Heart left ventricle (tissue), 16 donors: ENCODE data around the gene HAPLN2. TPM values are rescaled to one million over a fixed set of nuclear protein-coding genes. Genes with fewer than 3 reads are reported as not detected.

Experiments
- ATAC-seq, 4 donors: fragments of 200-7000 bp; cut with Tn5 transposase; one replicate each; pipeline ENCODE4 v1.9.1; 2020 to 2022; ENCODE audit warnings: moderate library complexity in 4 of 4, mild to moderate bottlenecking in 3 of 4, moderate number of reproducible peaks in 1 of 4
- DNase-seq, 5 donors: peaks; one replicate each; pipeline ENCODE4 v3.0.0-alpha.2; 2020
- H3K27ac ChIP-seq, 12 donors: fragments of 200-600 bp; sonication (generic) in 4 of 12; one replicate each; pipeline versions ENCODE4 v1.5.0 to v1.8.0; 2016 to 2022; ENCODE audit warnings: mild to moderate bottlenecking in 2 of 12
- H3K27me3 ChIP-seq, 9 donors: fragments of 200-600 bp; sonication (generic) in 2 of 9; one replicate each; pipeline versions ENCODE4 v1.5.1 to v1.8.0; 2016 to 2022; ENCODE audit warnings: mild to moderate bottlenecking in 3 of 9
- H3K36me3 ChIP-seq, 9 donors: fragments of 200-600 bp; sonication (generic) in 2 of 9; one replicate each; pipeline versions ENCODE4 v1.5.0 to v1.8.0; 2018 to 2022; ENCODE audit warnings: mild to moderate bottlenecking in 2 of 9
- H3K4me1 ChIP-seq, 12 donors: fragments of 200-600 bp; sonication (generic) in 4 of 12; one replicate each; pipeline versions ENCODE4 v1.5.0 to v1.8.0; 2016 to 2022; ENCODE audit warnings: mild to moderate bottlenecking in 3 of 12
- H3K4me3 ChIP-seq, 12 donors: fragments of 200-600 bp; sonication (generic) in 4 of 12; one replicate each; pipeline versions ENCODE4 v1.5.0 to v1.8.0; 2017 to 2022; ENCODE audit warnings: mild to moderate bottlenecking in 9 of 12, moderate library complexity in 4 of 12
- H3K9me3 ChIP-seq, 12 donors: fragments of 200-600 bp; sonication (generic) in 4 of 12; one replicate each; pipeline versions ENCODE4 v1.5.0 to v1.8.0; 2016 to 2022; ENCODE audit warnings: mild to moderate bottlenecking in 1 of 12
- POLR2A ChIP-seq, 2 donors: fragments of 450-650 bp; IDR thresholded peaks; one replicate each; pipeline ENCODE4 v1.6.1; 2017; ENCODE audit warnings: antibody characterized with exemption in 2 of 2, mild to moderate bottlenecking in 2 of 2, moderate library complexity in 2 of 2
- WGBS, 4 donors: extraction: QIAGEN DNeasy Blood & Tissue Kit in 2 of 4; methylation state at CpG; one replicate each; pipeline versions ENCODE4 v1.1.5 to v1.1.7; 2013 to 2018; 5-methylcytosine and 5-hydroxymethylcytosine counted together
- intact Hi-C, 10 donors: fragments of 100-400 bp; cut with DNase I; formaldehyde crosslinking; loops; one replicate each; pipeline versions ENCODE4 v1.11.1 to v1.14.2; 2022
- polyA plus RNA-seq, 2 donors: library from polyadenylated mRNA; stranded (reverse); fragments of 200-250 nt; gene quantifications; one replicate each; pipeline ENCODE4 v1.2.3, GENCODE V29; 2013
- total RNA-seq, 9 donors: library from RNA; depleted of rRNA in 2 of 9; stranded (reverse); fragments of >200 nt in 2 of 9; fragmentation: NEBNext Ultra II Directional in 3 of 9; extraction: Animal tissue kit (Norgen Biotek cat#: 25700) in 3 of 9; gene quantifications; one replicate each; pipeline versions ENCODE4 v1.1.0 to v1.2.4, GENCODE V29; 2016 to 2023
- TF ChIP-seq, protein P1 (sequence below), 12 donors: fragments of 200-600 bp; sonication (generic) in 4 of 12; IDR thresholded peaks; one replicate each; pipeline versions ENCODE4 v1.5.0 to v1.8.0; 2018 to 2022; ENCODE audit warnings: antibody characterized with exemption in 12 of 12, mild to moderate bottlenecking in 5 of 12
- donor health status: ischemic (EF 13 %, LVEDD 7.1; RV severe dilation, severe dysfunction).
- donor health status: healthy with polysubstance abuse.
- donor health status: DM: no; HTN: yes; CAD: no.
- donor health status: DM: no; HTN: no; CAD: no.
- donor health status: ischemic (EF 25% LVEDD 6.9; RV normal size, moderate dysfunction).
- donor health status: ischemic (EF 25% LVEDD 5.7; RV mildly dilated, moderate dysfunction).
- donor health status: healthy.
- donor health status: DM: yes; HTN: yes; CAD: no.
- donor health status: ischemic (EF 35%, LVEDD 5.7; RV mildly dilated, moderate dysfunction).
- donor health status: nonischemic (EF 11% LVEDD 7.7; RV severe dilation, severe dysfunction).
- donor health status: DM: yes; HTN: yes; CAD: no.
- donor health status: PGD.
- donor health status: ischemic (EF 29% LVEDD 5.4; RV normal size, mild dysfunction).
- donor health status: nonischemic (EF 23%, LVEDD 6.1; RV moderate dilation, normal function).

Gene HAPLN2
- total and polyA plus RNA-seq, 11 donors: 0.52 to 3.0 (median 1.1) TPM

DNA sequence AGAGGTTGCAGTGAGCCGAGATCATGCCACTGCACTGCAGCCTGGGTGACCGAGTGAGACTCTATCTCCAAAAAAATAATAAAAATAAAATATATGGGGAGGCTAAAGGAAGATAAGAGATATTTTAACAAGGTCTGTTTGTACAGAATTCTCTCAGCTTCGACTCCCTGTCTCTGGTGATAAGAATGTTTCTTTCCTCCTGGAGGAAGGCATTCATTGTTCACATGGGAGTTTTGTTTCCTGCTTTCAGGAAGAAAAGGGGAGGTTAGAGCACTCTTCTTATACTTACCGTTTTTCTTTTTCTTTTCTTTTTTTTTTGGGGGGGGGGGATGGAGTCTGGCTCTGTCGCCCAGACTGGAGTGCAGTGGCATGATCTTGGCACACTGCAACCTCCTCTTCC lies 29.7 kb upstream of the HAPLN2 start:
- 48 to 63% (median 58%) methylated on average over 5 of the region's 5 CpGs for WGBS, 4 donors
- intact Hi-C loops: no loop called here
- Histone ChIP-seq H3K27me3 (no peaks in the 10 kb centered on the region), H3K4me1 (peaks cover 0 to 17% (median 12%) of the 10 kb centered on the region in 12 donors), H3K9me3 (no peaks in the 10 kb centered on the region), H3K27ac (no peak overlapping the region), H3K36me3 (peaks cover 0 to 18% (median 6%) of the 10 kb centered on the region in 9 donors), H3K4me3 (no peak overlapping the region)
- ATAC-seq (no peak), DNase-seq (no peak)
- TF ChIP-seq POLR2A (IDR thresholded peaks at IDR 0.05): no peak
- TF ChIP-seq, protein P1, sequence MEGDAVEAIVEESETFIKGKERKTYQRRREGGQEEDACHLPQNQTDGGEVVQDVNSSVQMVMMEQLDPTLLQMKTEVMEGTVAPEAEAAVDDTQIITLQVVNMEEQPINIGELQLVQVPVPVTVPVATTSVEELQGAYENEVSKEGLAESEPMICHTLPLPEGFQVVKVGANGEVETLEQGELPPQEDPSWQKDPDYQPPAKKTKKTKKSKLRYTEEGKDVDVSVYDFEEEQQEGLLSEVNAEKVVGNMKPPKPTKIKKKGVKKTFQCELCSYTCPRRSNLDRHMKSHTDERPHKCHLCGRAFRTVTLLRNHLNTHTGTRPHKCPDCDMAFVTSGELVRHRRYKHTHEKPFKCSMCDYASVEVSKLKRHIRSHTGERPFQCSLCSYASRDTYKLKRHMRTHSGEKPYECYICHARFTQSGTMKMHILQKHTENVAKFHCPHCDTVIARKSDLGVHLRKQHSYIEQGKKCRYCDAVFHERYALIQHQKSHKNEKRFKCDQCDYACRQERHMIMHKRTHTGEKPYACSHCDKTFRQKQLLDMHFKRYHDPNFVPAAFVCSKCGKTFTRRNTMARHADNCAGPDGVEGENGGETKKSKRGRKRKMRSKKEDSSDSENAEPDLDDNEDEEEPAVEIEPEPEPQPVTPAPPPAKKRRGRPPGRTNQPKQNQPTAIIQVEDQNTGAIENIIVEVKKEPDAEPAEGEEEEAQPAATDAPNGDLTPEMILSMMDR (IDR thresholded peaks at IDR 0.05): no peak

DNA sequence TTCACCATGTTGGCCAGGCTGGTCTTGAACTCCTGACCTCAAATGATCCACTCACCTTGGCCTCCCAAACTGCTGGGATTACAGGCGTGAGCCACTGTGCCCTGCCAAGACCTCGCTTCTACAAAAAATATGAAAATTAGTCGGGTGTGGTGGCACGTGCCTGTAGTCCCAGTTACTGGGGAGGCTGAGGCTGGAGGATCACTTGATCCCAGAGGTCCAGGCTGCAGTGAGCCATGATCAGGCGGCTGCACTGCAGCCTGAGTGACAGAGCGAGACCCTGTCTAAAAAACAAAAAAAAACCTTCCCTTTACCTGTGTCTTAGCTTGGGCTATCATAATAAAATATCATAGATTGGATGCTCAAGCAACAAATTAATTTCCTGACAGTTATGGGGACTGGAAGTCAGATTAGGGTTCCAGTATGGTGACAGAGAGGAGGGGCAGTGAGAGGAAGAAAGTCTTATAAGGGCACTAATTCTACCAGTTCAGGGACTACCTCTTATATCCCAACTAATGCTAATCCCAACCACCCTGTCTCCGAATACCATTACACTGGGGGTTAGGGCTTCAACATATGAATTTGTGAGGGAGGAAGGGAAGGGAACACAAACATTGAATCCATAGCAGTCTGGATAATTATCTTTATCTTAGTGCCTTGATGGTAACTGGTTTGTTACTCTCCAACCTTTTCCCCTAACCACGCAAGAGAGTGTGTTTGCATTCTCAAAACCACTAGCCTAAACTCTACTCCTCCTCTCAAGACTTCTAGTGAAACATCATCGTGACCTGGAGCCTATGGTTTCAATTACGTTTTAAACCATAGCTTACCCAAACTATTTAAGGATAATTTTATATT lies 28.7 kb upstream of the HAPLN2 start:
- Histone ChIP-seq H3K4me1 (peaks cover 0 to 17% (median 12%) of the 10 kb centered on the region in 12 donors), H3K4me3 (peak overlapping the region in 7 of 12 donors; percentile 84 to 95 (median 90)), H3K27me3 (no peaks in the 10 kb centered on the region), H3K36me3 (peaks cover 0 to 28% (median 16%) of the 10 kb centered on the region in 9 donors), H3K9me3 (no peaks in the 10 kb centered on the region), H3K27ac (peak overlapping the region in 8 of 12 donors; percentile 76 to 94 (median 90))
- ATAC-seq: no peak
- no peak for TF ChIP-seq POLR2A (IDR thresholded peaks at IDR 0.05)
- TF ChIP-seq, protein P1 (IDR thresholded peaks at IDR 0.05): no peak
- intact Hi-C loops: loop anchor here in 4 of 10 donors (5.0 kb wide), 4 partner anchors 83 to 133 kb away; partner anchors contain the start of gene MEF2D (in 1 of the 4)
- no peak for DNase-seq
- whole genome bisulfite sequencing, 4 donors: 88 to 92% (median 90%) methylated on average over 10 of the region's 10 CpGs

DNA sequence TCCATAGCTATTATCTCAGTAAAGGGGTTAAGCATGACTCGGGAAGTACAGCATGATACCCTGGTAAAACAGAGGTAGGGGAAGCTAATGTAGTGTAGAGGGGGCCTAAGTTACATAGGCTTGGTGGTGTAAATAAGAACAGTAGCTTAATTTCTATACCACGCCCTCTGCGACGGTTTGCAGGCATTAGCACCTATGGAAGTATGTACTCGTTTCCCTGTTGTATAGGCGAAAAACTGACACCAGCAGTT lies 28.1 kb upstream of the HAPLN2 start:
- H3K9me3 ChIP-seq: no peaks in the 10 kb centered on the region
- no peak for ATAC-seq
- TF ChIP-seq, protein P1 (IDR thresholded peaks at IDR 0.05): no peak
- no peak for TF ChIP-seq POLR2A (IDR thresholded peaks at IDR 0.05)
- peaks cover 0 to 32% (median 22%) of the 10 kb centered on the region in 9 donors for H3K36me3 ChIP-seq
- H3K4me3 ChIP-seq: peak overlapping the region; percentile 75 to 97 (median 89)
- 22 to 43% (median 28%) methylated on average over 6 of the region's 6 CpGs for WGBS, 4 donors
- no peaks in the 10 kb centered on the region for H3K27me3 ChIP-seq
- no peak for DNase-seq
- H3K27ac ChIP-seq: peak overlapping the region; percentile 76 to 94 (median 86)
- H3K4me1 ChIP-seq: peaks cover 0 to 17% (median 12%) of the 10 kb centered on the region in 12 donors
- intact Hi-C loops: loop anchor here in 4 of 10 donors (5.0 kb wide), 4 partner anchors 84 to 134 kb away; partner anchors contain the start of gene MEF2D (in 1 of the 4)

DNA sequence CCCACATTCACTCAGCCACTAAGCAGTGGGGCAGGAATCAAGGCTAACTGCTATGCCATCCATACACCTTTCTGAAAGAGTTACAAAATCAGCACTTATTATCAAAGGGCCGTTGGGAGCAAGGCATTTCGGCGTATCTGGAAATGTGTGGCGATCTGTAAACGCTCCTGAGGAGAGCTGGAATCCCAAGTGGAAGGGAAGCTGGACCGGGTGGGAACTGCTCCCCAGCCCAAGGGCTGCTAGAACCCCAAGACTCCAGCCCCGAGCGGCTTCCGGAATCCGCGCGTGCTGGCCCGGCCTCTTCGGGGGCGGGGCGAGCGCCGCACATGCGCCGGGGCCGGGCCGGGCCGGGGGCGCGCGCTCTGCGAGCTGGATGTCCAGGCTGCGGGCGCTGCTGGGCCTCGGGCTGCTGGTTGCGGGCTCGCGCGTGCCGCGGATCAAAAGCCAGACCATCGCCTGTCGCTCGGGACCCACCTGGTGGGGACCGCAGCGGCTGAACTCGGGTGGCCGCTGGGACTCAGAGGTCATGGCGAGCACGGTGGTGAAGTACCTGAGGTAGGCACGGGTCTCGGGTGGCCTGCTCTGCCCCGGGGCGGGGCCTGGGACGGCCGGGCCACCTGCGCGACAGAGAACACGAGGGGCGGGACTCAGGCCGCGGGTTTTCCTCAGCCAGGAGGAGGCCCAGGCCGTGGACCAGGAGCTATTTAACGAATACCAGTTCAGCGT lies 27.6 kb upstream of the HAPLN2 start, which contains the start of gene NAXE:
NAXE (plus strand) TSS at position 345 of the 726 bp plus-strand sequence; CDS start at position 374, 29 bp downstream.
- TF ChIP-seq, protein P1 (IDR thresholded peaks at IDR 0.05): no peak
- peak in 1 of 2 donors; percentile 66 for TF ChIP-seq POLR2A (IDR thresholded peaks at IDR 0.05)
- DNase-seq (peak; percentile 78 to 89 (median 80)), ATAC-seq (peak; percentile 80 to 97 (median 94))
- Histone ChIP-seq H3K9me3 (no peaks in the 10 kb centered on the region), H3K4me1 (peaks cover 0 to 17% (median 12%) of the 10 kb centered on the region in 12 donors), H3K27ac (peak within 1 kb of the TSS; percentile 76 to 94 (median 86)), H3K27me3 (no peaks in the 10 kb centered on the region), H3K4me3 (peak within 1 kb of the TSS; percentile 75 to 97 (median 89)), H3K36me3 (peaks cover 0 to 37% (median 27%) of the 10 kb centered on the region in 9 donors)
- intact Hi-C loops: loop anchor here in 4 of 10 donors (5.0 kb wide), 4 partner anchors 84 to 134 kb away; partner anchors contain the start of gene MEF2D (in 1 of the 4)
- WGBS, 4 donors: 0 to 1% (median 1%) methylated on average over 15 to 60 of the region's 60 CpGs
